Activated T-cell treated with anti-CD3 and anti-CD28 coated beads for 24 hours (primary cell): ENCODE measurements around the gene ACVRL1.
A peak's percentile ranks its signal among the peaks of the same experiment; 100 is the strongest.
"Not testable (repeated sequence)": the region's sequence is repeated elsewhere in the genome, so short reads cannot be mapped to it uniquely, and the experiment has no call there.

Experiments used
- DNase-seq: peaks from one replicate; pipeline ENCODE4 v3.0.0-alpha.2; 2020; ENCODE audit warnings: low read depth

ACVRL1 gene

DNA sequence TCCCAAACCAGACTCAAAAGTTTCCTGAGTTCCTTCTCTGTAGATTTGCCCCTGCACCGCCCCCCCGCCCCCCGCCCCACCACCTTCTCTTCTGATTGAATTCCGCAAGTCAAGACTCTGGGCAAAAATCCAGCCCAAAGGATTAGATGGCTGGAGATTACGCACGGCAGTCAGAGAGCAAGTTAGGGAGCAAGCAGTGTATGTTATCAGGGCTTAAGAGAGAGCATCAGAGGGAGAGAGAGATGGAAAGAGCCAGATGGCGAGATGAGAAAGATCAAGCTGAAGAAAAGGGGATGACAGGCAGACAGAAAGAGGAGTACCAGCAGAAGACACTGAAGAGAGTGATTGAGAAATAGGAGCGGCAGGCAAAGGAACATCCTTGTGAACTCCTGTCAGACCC is 33.3 kb upstream of the ACVRL1 start:
- no peak for DNase-seq

DNA sequence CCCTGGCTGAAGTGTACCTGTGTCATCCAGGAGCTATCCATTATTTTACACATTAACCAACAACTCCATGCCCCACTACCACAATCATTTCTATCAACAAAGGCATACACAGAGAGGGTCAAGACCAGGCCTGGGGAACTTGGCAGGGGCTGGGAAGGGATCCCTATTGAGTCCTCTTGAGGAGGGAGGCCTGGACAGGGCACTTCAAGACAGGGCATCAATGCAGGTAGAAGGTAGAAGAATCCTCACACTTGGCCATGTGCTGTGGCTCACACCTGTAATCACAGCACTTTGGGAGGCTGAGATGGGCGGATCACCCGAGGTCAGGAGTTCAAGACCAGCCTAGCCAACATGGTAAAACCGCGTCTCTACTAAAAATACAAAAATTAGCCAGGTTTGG is 32.8 kb upstream of the ACVRL1 start:
- no peak for DNase-seq

DNA sequence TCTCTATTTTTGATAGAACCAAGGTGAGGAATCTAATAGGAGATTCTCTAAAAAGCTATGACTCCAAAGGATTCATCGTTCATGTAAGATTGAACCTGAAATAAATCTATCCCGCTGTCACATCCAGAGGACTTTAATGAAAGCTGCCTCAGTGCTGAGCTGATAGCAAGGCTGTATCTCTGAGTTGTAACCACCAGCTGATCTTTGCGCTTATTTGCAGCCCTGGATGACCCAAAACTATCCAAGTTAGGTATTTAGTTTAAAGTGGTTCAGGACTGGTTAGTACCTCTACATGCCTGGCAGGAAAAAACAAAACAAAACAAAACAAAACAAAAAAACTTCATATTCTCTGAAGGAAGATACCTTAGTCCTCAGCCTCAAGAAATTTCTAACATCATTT is 28.2 kb upstream of the ACVRL1 start:
- DNase-seq = no peak

DNA sequence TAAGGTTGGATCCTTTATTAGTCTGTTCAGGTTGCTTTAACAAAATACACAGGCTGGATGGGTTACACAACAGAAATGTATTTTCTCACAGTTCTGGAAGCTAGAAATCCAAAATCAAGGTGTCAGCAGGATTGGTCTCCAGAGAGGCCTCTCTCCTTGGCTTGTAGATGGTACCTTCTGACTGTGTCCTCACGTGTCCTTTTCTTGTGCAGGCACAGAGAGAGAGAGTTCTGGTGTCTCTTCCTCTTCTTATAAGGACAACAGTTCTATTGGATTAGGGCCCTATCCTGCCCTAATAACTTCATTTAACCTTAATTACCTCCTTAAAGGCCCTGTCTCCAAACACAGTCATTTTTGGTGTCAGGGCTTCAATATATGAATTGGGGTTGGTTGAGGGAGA is 24.0 kb upstream of the ACVRL1 start:
- DNase-seq = no peak

DNA sequence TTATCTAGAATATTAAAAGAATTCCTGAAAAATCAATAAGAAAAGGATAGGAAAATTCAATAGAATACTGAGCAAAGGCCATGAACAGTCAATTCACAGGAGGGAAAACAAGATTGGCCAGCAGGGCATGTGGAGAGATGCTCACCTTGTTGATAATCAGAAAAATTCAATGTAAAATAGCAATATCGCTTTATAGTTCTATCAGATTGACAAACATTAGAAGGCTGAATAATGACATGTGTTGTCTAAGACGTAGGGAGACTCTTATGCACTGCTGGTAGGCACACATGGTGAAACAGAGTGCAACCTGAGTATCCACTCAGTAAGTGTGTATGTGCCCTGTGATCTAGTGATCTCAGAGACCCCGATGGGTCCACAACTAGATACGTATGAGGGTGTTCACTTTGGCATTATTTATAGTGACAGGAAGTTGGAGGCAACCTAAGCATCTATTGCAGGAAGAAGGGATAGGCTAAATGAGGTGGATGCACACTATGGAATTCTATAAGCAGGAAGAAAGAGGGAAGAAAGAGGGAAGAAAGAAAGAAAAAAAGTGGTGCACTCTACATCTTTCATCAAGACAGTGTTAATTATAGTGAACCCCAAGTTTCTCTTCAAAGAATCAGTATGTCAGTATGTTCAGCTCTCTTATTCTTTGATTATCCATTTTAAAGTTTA is 23.2 kb upstream of the ACVRL1 start:
- DNase-seq = no peak

DNA sequence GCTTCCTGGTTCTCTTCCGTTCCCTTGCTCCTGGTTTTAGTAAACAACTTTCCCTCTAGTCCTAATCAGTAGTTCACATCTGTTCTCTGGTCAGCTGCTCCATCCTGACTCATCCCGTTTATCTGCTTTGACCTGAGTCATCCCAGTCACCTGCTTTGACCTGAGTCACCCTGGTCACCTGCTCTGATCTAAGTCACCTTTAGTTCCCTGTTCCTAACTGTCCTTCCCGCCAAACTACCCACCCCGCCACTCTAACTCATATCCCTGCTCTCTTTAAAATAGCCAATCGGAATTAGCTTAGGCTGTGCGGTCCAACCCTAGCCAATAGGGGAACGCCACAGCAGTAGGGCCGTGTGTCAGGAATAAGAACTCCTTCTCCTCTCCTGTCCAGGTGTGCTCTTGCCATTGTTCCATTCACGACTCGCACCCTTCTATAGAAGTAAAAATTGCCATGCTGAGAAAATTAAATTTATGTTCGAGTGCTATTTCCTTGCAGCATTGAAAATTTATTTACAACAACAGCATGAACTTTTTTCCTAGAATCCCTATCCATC is 22.6 kb upstream of the ACVRL1 start:
- no peak for DNase-seq

DNA sequence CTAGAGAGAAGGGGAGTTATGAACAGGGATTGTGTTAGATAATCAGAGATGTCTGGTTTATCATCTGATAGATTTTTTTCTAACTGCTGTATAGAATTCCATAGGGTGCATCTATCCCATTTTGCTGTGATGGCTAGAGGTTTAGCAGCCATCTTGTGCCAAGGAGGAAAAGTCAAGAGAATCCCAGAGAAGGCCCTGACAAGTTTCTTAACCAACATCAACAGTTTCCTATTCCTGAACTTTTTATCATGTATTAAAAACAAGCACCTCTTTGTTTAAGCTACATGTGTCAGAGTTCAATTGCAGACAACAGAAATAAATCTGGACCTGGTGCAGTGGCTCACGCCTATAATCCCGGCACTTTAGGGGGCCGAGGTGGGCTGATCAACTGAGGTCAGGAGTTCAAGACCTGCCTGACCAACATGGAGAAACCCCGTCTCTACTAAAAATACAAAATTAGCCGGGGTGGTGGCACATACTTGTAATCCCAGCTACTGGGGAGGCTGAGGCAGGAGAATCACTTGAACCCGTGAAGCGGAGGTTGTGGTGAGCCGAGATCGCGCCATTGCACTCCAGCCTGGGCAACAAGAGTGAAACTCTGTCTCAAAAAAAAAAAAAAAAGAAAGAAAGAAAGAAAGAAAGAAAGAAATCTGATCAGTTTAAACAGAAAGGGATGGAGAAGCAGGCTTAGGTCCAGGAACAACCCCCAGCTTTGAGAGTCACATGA is 21.8 kb upstream of the ACVRL1 start:
- not testable (repeated sequence) for DNase-seq

DNA sequence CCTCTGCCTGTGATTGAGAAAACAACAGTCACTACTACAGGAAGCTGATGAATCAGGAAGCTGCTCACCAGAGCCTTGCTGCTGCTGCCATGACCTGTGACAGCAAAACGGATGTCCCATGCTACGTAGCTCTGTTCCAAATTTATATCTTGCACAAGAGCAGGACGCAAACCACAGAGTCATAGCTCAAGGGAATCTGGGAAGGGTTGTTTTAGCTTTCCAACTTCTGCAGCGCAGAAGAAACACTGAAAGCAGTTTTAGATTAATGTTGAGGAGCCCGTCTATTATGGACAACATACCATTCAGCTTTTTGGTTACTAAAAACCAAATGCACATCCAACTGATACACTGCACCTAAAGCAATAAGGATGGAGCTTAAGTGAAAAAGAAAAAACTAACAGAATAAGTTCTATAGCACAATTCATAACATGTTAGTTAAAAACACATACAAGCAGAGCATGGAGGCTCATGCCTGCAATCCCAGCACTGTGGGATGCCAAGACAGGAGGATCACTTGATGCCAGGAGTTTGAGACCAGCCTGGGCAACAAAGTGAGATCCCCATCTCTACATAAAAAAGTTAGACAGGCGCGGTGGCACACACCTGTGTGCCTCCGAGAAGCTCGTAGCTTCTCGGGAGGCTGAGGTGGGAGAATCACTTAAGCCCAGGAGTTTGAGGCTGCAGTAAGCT is 21.1 kb upstream of the ACVRL1 start:
- DNase-seq = peak; percentile 40

DNA sequence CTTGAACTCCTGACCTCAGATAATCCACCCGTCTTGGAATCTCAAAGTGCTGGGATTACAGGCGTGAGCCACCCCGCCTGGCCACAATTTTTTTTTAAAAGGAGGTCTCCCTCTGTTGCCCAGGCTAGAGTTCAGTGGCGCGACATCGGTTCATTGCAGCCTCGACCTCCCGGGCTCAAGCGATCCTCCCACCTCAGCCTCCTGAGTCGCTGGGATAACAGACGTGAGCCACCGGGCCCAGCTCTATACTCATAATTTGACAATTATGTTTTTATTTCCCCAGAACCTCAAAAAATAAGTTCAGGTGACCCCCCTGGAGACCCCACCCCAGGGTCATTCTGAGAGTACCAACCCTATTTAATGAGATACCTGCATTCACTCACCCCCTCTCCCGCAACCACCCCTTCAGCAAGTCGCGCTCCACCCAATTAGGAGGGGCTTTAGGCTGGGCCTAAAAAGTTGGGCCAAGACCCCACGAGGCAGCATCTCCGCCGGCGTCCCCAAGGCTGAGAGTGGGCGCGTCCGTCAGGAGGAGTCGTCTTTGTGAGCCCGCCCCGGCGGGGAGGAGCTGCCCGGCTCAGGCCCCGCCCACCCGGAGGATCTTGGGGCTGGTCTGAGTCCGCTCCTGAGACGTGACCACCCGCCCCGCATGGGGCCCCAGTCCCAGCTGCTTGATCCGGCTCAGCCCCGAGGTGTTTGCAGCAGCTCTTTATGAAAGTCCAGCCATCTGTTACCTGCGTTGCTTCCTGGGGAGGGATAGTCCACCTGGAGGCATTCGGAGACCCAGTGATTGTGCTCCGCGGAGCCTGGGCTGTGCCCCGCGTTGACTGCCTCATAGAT is 19.6 kb upstream of the ACVRL1 start, which contains the start of gene ANKRD33:
Gene ANKRD33, plus strand, starts transcription at position 628 of the 840 bp plus-strand sequence. Its CDS starts 84 bp downstream, at position 712.
- DNase-seq = no peak

DNA sequence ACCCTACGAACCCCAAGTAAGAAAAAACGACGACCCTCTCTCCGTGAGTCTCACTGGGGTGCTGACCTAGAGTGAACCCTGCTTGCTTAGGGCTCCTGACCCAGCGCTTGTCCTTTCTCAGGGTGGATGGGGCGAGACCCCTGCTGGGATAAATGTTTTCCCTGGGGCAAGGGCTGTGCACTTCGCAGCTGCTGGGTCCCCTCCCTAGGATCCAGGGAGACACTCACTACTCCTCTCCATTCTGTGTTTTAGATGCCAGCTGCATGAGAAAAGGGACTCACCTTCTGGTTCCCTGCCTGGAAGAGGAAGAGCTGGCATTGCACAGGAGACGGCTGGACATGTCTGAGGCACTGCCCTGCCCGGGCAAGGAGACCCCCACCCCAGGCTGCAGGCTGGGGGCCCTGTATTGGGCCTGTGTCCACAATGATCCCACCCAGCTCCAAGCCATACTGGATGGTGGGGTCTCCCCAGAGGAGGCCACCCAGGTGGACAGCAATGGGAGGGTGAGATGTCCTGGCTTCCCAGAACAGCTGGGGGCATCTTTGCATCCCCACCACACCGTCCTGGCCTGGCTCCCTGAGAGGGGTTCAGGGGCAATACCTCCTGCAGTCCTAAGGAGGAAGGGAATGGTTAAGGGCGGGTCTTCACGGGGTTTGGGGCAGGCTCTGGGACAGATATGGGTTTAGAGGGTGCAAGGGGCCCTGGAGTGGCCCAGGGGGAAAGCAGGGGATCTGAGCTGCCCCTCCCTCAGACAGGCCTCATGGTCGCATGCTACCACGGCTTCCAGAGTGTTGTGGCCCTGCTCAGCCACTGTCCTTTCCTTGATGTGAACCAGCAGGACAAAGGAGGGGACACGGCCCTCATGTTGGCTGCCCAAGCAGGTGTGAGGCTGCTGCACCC is 18.7 kb upstream of the ACVRL1 start:
- DNase-seq = no peak

DNA sequence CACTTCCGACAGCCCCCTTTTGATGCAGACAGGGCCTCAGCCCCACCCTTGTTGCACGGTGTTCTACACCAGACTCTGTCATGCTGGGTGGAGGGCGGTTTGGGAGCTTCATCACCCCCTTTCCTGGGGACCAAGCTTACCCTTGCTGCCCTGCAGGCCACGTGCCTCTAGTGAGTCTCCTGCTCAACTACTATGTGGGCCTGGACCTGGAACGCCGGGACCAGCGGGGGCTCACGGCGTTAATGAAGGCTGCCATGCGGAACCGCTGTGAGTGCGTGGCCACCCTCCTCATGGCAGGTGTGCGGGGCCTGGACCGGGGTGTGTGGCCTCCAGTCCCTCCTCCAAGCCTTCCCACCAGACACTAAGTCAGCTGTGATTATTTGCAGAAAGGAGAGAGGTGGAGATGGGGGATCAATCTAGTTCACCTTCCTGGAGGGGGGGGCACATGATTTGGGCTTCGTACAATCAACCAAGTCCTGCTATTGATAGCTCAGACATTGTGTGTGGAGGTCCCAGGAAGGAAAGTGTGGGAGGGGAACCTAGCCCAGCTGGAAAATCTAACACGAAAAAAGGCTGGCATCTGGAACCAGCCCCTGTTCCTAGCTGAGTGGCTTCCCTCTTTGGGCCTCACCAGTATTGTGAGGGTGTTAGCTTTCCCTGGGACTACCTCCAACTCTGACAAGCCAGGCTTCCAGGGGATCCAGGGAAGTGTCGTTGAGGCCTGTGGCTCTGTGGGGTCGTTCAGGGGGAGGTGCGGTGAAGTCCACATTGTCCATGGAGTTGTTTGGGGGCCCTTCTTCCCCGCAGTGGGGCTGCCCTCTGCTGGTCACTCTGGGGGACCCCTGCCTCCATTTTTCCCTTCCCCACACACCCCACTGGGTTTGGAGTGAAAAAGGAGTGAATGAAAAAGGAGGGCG is 17.8 kb upstream of the ACVRL1 start:
- DNase-seq = no peak

DNA sequence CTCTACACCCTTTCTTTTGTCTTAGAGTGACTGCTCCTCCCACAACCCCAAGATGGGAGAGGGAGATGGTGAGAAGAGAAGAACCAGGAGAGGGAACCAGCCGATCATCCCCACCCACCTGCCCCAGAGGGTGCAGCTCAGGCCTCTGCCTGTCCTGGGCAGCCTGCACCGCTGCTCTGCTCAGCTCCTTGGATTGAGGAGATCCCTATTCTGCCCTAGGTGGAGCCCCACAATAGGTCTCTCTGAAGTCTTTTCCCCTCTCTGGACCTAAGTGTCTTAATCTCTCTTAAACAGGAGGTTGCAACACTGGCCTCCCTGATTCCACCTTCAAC is 17.2 kb upstream of the ACVRL1 start:
- DNase-seq = no peak

DNA sequence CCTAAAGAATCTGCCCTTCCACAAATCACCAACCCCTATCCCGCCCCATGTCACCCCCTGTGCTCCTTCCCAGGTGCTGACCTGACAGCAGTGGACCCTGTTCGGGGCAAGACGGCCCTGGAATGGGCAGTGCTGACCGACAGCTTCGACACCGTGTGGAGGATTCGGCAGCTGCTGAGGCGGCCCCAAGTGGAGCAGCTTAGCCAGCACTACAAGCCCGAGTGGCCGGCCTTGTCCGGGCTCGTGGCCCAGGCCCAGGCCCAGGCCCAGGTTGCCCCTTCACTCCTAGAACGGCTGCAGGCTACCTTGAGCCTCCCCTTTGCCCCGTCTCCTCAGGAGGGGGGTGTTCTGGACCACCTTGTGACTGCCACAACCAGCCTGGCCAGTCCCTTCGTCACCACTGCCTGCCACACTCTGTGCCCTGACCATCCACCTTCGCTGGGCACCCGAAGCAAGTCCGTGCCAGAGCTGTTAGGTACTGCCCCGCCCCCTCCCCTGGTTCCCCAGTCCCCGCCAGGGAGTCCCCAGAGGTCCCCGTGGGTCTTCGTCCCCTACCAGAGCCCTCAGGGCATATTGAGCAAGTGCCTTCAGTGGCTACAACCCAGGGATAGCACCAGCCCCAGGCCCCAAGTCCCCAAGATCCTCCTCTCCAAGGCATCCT is 16.7 kb upstream of the ACVRL1 start:
- no peak for DNase-seq

DNA sequence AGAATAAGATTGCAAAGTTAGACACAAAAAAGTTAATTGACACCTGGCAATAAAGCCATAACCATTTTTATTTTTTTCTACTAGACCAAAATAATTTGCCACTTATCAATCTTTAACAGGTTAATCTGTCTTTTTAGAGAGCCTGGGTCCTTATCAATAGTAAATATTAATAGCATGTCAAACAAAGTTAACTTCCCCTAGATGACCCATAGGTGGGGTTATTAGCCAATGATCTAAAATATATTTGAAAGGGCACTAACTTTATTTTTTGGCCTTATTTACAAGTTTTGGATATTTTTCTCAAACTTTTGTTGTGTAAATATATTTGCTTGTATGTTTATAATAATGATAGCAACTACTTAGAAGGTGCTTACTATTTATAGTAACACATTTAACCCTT is 15.5 kb upstream of the ACVRL1 start:
- DNase-seq = no peak

DNA sequence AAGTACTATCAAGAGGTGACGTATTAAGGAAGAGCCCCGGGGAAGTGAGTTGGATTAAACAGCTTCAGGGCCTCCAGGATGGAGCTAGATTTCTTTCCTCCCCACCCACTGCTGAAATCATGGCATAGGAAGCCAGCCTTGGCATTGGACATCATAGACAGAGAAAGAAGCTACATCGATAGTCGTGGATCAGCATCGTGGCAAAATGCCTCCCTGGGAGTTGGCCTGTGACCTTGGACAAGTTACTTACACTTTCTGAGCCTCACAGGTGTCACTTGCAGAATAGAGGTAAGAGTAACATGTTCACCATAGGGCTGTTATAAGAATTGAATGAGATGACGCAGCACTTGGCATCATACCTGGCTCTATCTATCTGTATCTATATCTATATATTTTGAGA is 13.5 kb upstream of the ACVRL1 start:
- DNase-seq = no peak

DNA sequence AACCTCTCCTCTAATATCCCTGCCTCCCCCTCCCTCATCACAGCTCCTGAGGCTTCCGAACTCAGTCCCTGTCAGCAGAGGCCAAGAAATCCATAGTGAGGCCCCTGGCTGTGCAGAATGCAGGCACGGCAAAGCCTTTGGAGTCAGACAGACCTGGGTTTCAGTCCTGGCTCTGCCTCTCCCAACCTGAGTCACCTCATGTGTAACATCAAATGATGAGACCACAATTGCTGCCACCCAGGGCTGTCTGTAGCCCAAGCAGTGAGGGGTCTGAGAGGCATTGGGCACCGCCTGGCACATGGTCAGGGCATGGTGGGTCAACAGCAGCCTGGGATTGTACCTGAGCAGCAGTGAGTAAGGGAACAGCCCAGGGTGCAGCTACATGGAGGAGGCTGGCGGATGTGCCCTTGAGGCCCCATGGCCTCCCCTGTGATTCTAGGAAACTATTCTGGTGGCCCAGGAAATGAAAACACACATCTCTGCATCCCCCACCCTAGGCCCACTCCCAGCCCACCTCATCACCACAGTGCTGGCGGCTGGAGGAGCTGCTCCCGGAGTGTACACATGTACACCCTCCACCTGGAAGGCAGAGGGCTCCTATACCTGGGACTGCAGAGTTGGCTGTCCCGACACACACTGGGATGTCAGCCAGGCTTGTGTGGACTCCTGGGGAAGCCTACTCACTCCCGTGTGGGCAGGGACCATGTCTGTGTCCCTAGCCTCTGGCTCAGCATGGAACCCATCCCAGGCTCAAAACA is 11.7 kb upstream of the ACVRL1 start:
- DNase-seq = no peak

DNA sequence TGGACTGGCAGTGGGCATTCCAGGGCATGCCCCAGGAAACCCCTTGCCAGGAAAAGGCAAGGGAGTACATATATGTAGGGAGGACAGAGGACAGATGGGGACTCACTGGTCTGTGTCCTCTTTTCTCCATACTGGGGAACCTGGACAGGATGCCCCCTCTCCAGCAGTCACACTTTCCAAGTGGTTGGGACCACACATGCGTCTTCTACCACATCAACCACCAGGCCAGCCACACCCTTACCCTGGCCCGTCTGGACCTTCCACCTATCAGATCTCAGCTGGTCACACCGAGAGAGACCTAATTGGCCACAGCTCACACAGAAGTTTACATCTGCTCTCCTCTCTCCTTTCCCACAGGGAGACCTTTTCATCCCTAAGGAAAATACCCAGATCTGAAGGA is 11.1 kb upstream of the ACVRL1 start:
- DNase-seq = no peak

DNA sequence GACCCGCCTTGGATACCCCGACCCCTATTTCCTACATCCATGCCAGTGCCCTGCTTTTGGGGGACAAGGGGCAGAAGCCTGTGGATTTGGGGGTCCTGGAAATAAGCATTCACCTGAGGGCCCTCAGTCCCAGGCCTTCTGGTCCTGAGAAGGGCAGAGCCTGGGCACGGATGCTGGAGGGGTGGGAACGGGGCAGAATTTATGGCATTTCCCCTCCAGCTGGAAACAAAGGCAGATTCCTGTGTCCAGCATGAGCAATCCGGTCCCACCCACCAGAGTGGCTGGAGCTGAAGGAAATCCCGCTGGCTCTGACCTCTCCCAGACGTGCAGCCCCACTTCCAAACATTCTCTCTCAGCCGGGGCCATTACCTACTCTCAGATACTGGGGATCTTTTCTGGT is 10.1 kb upstream of the ACVRL1 start:
- DNase-seq = no peak

DNA sequence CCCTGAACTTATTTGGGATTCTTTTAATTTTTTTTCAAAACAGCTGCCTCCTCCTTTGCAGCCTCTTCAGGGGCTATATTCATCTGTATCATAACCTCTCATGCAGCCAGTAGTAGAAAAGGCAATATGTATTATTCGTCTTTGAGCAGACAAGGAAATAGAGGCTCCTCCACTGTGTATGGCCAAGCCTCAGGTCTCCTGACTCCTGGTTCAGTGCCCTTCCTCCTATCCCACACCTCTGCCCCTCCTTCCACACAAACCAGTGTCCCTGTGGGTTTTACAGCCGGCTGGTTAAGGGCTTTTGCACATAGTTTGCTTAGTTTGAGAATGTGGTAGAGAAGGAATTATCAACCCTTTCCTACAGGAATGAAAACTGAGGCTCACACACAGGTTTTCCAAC is 8.8 kb upstream of the ACVRL1 start:
- DNase-seq = no peak
